PC-3 (cell line): Measurements from ENCODE around the gene LCTL.

ENCODE experiments used
- EZH2 ChIP-seq: fragments of 300-600 bp; sonication (generic); IDR thresholded peaks from one replicate; pipeline ENCODE4 v1.6.1; 2017; ENCODE audit warnings: antibody characterized with exemption, mild to moderate bottlenecking, low read length; ENCODE audit not compliant: unreplicated experiment
- EZH2phosphoT487 ChIP-seq: fragments of 300-600 bp; sonication (generic); IDR thresholded peaks from 2 replicates; pipeline ENCODE4 v1.6.1; 2018; ENCODE audit warnings: mild to moderate bottlenecking, antibody characterized with exemption, low read length, borderline replicate concordance
- TF ChIP-seq, protein P1 (sequence below): fragments of 300-600 bp; sonication (generic); conservative IDR thresholded peaks from 2 replicates; pipeline ENCODE4 v1.5.1; 2017; ENCODE audit warnings: antibody characterized with exemption, low read depth, mild to moderate bottlenecking, low read length

DNA sequence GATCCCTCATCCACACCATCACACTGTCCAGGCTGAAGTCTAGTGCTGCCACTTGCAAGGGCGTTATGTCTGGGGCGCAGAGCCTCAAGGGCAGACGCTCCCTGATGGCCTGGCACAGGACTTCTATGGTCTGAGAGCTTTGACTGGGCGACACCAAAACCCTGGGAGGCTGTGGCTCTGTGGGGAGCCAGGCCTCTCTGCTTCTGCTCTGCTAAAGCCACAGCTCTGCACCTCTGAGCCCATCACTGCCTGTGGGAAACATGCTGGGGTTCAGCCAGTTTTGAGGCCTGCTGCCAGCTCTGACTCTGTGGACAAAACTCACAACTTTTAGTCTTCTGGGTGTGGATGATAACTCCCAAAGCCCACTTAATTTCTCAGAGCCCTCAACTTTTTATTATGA, 6.3 kb upstream of the LCTL start:
- TF ChIP-seq, protein P1, sequence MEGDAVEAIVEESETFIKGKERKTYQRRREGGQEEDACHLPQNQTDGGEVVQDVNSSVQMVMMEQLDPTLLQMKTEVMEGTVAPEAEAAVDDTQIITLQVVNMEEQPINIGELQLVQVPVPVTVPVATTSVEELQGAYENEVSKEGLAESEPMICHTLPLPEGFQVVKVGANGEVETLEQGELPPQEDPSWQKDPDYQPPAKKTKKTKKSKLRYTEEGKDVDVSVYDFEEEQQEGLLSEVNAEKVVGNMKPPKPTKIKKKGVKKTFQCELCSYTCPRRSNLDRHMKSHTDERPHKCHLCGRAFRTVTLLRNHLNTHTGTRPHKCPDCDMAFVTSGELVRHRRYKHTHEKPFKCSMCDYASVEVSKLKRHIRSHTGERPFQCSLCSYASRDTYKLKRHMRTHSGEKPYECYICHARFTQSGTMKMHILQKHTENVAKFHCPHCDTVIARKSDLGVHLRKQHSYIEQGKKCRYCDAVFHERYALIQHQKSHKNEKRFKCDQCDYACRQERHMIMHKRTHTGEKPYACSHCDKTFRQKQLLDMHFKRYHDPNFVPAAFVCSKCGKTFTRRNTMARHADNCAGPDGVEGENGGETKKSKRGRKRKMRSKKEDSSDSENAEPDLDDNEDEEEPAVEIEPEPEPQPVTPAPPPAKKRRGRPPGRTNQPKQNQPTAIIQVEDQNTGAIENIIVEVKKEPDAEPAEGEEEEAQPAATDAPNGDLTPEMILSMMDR: no peak
- TF ChIP-seq EZH2 (no peak), EZH2phosphoT487 (no peak)
